Measurements from ENCODE around the gene PPFIBP2.

The PPFIBP2 gene

GRCh38 chr11:7651700-7652099 lies 137.9 kb downstream of the PPFIBP2 start:
- no peak overlapping the region for H2BK5ac ChIP-seq (ENCODE audit: low read length)
- H3K23ac ChIP-seq (ENCODE audit: low read depth, low read length, poor library complexity) = no peak overlapping the region
- H2BK120ac ChIP-seq (ENCODE audit: low read depth, low read length) = no peak overlapping the region
- no peak overlapping the region for H3K27ac ChIP-seq (replicated peaks; ENCODE audit: low read length)
- no peaks in the 10 kb centered on the region for H3K4me1 ChIP-seq (ENCODE audit: control insufficient read depth in 2 of 2, insufficient read depth in 1 of 2, low read depth in 1 of 2, low read length in 2 of 2)
- H2BK12ac ChIP-seq (ENCODE audit: low read length) = no peak overlapping the region
- no peak overlapping the region for H3K9ac ChIP-seq (ENCODE audit: low read depth, low read length, poor library complexity)
- no peaks in the 10 kb centered on the region for H3K9me3 ChIP-seq (replicated peaks in 1 of 2; ENCODE audit: control insufficient read depth in 2 of 2, insufficient read depth in 1 of 2, low read depth in 1 of 2, low read length in 2 of 2)
- H3K36me3 ChIP-seq (replicated peaks in 1 of 2; ENCODE audit: control insufficient read depth in 2 of 2, insufficient read depth in 2 of 2, low read length in 2 of 2) = peaks cover 0 to 3% of the 10 kb centered on the region in 2 donors
- H3K18ac ChIP-seq (ENCODE audit: low read length) = peak overlapping the region; percentile 4
- H4K91ac ChIP-seq (ENCODE audit: low read depth, low read length, poor library complexity) = no peak overlapping the region
- H2AK5ac ChIP-seq (ENCODE audit: low read depth, low read length) = no peak overlapping the region
- no peak overlapping the region for H3K4me3 ChIP-seq (ENCODE audit: low read length in 2 of 2)
- H3K14ac ChIP-seq (ENCODE audit: low read length) = no peak overlapping the region
- no peak overlapping the region for H2AFZ ChIP-seq (ENCODE audit: low read length)
- H2BK15ac ChIP-seq (ENCODE audit: low read length) = no peak overlapping the region
- no peaks in the 10 kb centered on the region for H3K79me1 ChIP-seq (ENCODE audit: low read depth, low read length)
- no peak overlapping the region for H4K8ac ChIP-seq (ENCODE audit: low read depth, low read length)
- no peak overlapping the region for H3K4me2 ChIP-seq (ENCODE audit: insufficient read depth, low read length, poor library complexity, severe bottlenecking)
- no peak overlapping the region for H3K4ac ChIP-seq (ENCODE audit: low read length)
- no peaks in the 10 kb centered on the region for H3K27me3 ChIP-seq (ENCODE audit: control insufficient read depth in 3 of 3, insufficient read depth in 3 of 3, low read depth in 1 of 3, low read length in 3 of 3)
- DNase-seq (ENCODE audit: low spot score) = no peak
- WGBS, 2 donors (ENCODE audit: extremely low coverage in 2 of 2, insufficient read length in 2 of 2, insufficient replicate concordance in 1 of 2) = no CpG with 5 or more reads among the region's 9 CpGs

DNA sequence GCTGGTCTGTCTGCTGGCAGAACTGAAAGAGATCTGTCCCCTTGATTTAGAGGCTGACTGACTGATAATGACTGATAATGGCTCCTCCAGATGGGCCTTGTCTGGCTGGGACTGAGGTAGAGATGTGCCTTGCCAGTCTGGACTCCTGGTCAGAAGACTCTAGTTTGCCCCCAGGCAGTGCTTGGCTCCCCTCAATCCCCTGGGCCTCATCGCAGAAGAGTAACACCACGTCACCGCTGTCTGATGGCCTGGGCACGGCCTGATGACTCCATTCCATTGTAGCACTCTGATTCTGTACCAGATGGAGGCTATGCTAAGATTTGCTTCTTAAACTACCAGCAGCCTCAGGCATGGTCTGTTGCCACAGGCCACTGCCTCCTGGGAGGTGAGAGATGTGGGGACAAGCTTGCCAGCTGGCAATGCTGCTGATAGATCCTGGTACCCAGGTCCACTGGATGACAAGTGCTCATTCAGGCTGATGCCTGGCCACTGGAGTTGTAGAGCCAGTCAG lies 140.5 kb downstream of the PPFIBP2 start:
- no peak for DNase-seq (ENCODE audit: low spot score)
- Histone ChIP-seq H2AFZ (ENCODE audit: low read length) (no peak overlapping the region), H2BK5ac (ENCODE audit: low read length) (no peak overlapping the region), H2BK15ac (ENCODE audit: low read length) (no peak overlapping the region), H3K23ac (ENCODE audit: low read depth, low read length, poor library complexity) (no peak overlapping the region), H3K27me3 (ENCODE audit: control insufficient read depth in 3 of 3, insufficient read depth in 3 of 3, low read depth in 1 of 3, low read length in 3 of 3) (no peaks in the 10 kb centered on the region), H3K4me2 (ENCODE audit: insufficient read depth, low read length, poor library complexity, severe bottlenecking) (no peak overlapping the region), H2BK120ac (ENCODE audit: low read depth, low read length) (no peak overlapping the region), H3K36me3 (replicated peaks in 1 of 2; ENCODE audit: control insufficient read depth in 2 of 2, insufficient read depth in 2 of 2, low read length in 2 of 2) (peaks cover 0 to 3% of the 10 kb centered on the region in 2 donors), H3K4me3 (ENCODE audit: low read length in 2 of 2) (no peak overlapping the region), H4K91ac (ENCODE audit: low read depth, low read length, poor library complexity) (no peak overlapping the region), H3K9ac (ENCODE audit: low read depth, low read length, poor library complexity) (no peak overlapping the region), H3K27ac (replicated peaks; ENCODE audit: low read length) (no peak overlapping the region), H3K4me1 (ENCODE audit: control insufficient read depth in 2 of 2, insufficient read depth in 1 of 2, low read depth in 1 of 2, low read length in 2 of 2) (no peaks in the 10 kb centered on the region), H3K9me3 (replicated peaks in 1 of 2; ENCODE audit: control insufficient read depth in 2 of 2, insufficient read depth in 1 of 2, low read depth in 1 of 2, low read length in 2 of 2) (peaks cover 0 to 2% of the 10 kb centered on the region in 2 donors), H3K18ac (ENCODE audit: low read length) (no peak overlapping the region), H4K8ac (ENCODE audit: low read depth, low read length) (no peak overlapping the region), H2BK12ac (ENCODE audit: low read length) (no peak overlapping the region), H3K79me1 (ENCODE audit: low read depth, low read length) (no peaks in the 10 kb centered on the region), H3K4ac (ENCODE audit: low read length) (no peak overlapping the region), H2AK5ac (ENCODE audit: low read depth, low read length) (no peak overlapping the region), H3K14ac (ENCODE audit: low read length) (no peak overlapping the region)
- no CpG with 5 or more reads among the region's 4 CpGs for WGBS, 2 donors (ENCODE audit: extremely low coverage in 2 of 2, insufficient read length in 2 of 2, insufficient replicate concordance in 1 of 2)

GRCh38 chr11:7655253-7656217 lies 141.7 kb downstream of the PPFIBP2 start:
- Histone ChIP-seq H3K4me3 (ENCODE audit: low read length in 2 of 2) (no peak overlapping the region), H3K18ac (ENCODE audit: low read length) (peak overlapping the region; percentile 51), H2AFZ (ENCODE audit: low read length) (no peak overlapping the region), H4K8ac (ENCODE audit: low read depth, low read length) (no peak overlapping the region), H3K4ac (ENCODE audit: low read length) (no peak overlapping the region), H3K9me3 (replicated peaks in 1 of 2; ENCODE audit: control insufficient read depth in 2 of 2, insufficient read depth in 1 of 2, low read depth in 1 of 2, low read length in 2 of 2) (peaks cover 0 to 2% of the 10 kb centered on the region in 2 donors), H2BK15ac (ENCODE audit: low read length) (no peak overlapping the region), H3K27ac (replicated peaks; ENCODE audit: low read length) (no peak overlapping the region), H2BK12ac (ENCODE audit: low read length) (no peak overlapping the region), H3K27me3 (ENCODE audit: control insufficient read depth in 3 of 3, insufficient read depth in 3 of 3, low read depth in 1 of 3, low read length in 3 of 3) (no peaks in the 10 kb centered on the region), H3K4me2 (ENCODE audit: insufficient read depth, low read length, poor library complexity, severe bottlenecking) (no peak overlapping the region), H3K36me3 (replicated peaks in 1 of 2; ENCODE audit: control insufficient read depth in 2 of 2, insufficient read depth in 2 of 2, low read length in 2 of 2) (no peaks in the 10 kb centered on the region), H4K91ac (ENCODE audit: low read depth, low read length, poor library complexity) (no peak overlapping the region), H3K79me1 (ENCODE audit: low read depth, low read length) (no peaks in the 10 kb centered on the region), H3K14ac (ENCODE audit: low read length) (no peak overlapping the region), H2AK5ac (ENCODE audit: low read depth, low read length) (no peak overlapping the region), H2BK120ac (ENCODE audit: low read depth, low read length) (no peak overlapping the region), H3K4me1 (ENCODE audit: control insufficient read depth in 2 of 2, insufficient read depth in 1 of 2, low read depth in 1 of 2, low read length in 2 of 2) (no peaks in the 10 kb centered on the region), H2BK5ac (ENCODE audit: low read length) (no peak overlapping the region), H3K9ac (ENCODE audit: low read depth, low read length, poor library complexity) (no peak overlapping the region), H3K23ac (ENCODE audit: low read depth, low read length, poor library complexity) (no peak overlapping the region)
- no peak for DNase-seq (ENCODE audit: low spot score)
- WGBS, 2 donors (ENCODE audit: extremely low coverage in 2 of 2, insufficient read length in 2 of 2, insufficient replicate concordance in 1 of 2) = no CpG with 5 or more reads among the region's 14 CpGs

DNA sequence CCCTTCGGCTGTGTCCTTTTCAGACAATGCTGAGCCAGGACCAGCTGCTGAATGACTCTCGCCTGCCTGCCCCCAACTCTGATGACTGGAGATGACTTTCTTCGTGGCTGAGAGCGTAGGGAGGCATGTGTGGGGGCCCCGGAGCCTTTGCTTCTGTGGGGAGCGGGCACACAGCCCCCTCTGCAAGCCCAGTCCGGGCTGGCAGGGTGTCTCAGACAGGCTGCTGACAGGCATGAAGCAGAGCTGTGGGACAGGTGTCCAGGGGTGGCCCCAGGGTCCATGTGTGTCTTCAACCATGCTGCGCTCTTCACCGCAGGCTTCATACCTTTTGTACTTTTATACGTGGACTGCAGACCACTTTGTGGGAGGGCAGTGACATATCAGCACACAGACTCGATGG lies 142.9 kb downstream of the PPFIBP2 start:
- H2BK15ac ChIP-seq (ENCODE audit: low read length) = no peak overlapping the region
- H3K18ac ChIP-seq (ENCODE audit: low read length) = peak overlapping the region; percentile 60
- no peak overlapping the region for H2BK12ac ChIP-seq (ENCODE audit: low read length)
- no peak overlapping the region for H4K8ac ChIP-seq (ENCODE audit: low read depth, low read length)
- H3K79me1 ChIP-seq (ENCODE audit: low read depth, low read length) = no peaks in the 10 kb centered on the region
- no peaks in the 10 kb centered on the region for H3K36me3 ChIP-seq (replicated peaks in 1 of 2; ENCODE audit: control insufficient read depth in 2 of 2, insufficient read depth in 2 of 2, low read length in 2 of 2)
- peak overlapping the region; percentile 23 for H2AFZ ChIP-seq (ENCODE audit: low read length)
- no peak overlapping the region for H3K27ac ChIP-seq (replicated peaks; ENCODE audit: low read length)
- H3K4me1 ChIP-seq (ENCODE audit: control insufficient read depth in 2 of 2, insufficient read depth in 1 of 2, low read depth in 1 of 2, low read length in 2 of 2) = no peaks in the 10 kb centered on the region
- H3K14ac ChIP-seq (ENCODE audit: low read length) = no peak overlapping the region
- H2BK120ac ChIP-seq (ENCODE audit: low read depth, low read length) = no peak overlapping the region
- no peak overlapping the region for H3K4me3 ChIP-seq (ENCODE audit: low read length in 2 of 2)
- no peaks in the 10 kb centered on the region for H3K27me3 ChIP-seq (ENCODE audit: control insufficient read depth in 3 of 3, insufficient read depth in 3 of 3, low read depth in 1 of 3, low read length in 3 of 3)
- no peak overlapping the region for H2BK5ac ChIP-seq (ENCODE audit: low read length)
- H3K4ac ChIP-seq (ENCODE audit: low read length) = no peak overlapping the region
- H3K9ac ChIP-seq (ENCODE audit: low read depth, low read length, poor library complexity) = no peak overlapping the region
- peak overlapping the region; percentile 11 for H2AK5ac ChIP-seq (ENCODE audit: low read depth, low read length)
- H3K4me2 ChIP-seq (ENCODE audit: insufficient read depth, low read length, poor library complexity, severe bottlenecking) = no peak overlapping the region
- no peak overlapping the region for H4K91ac ChIP-seq (ENCODE audit: low read depth, low read length, poor library complexity)
- WGBS, 2 donors (ENCODE audit: extremely low coverage in 2 of 2, insufficient read length in 2 of 2, insufficient replicate concordance in 1 of 2) = no CpG with 5 or more reads among the region's 11 CpGs
- H3K23ac ChIP-seq (ENCODE audit: low read depth, low read length, poor library complexity) = no peak overlapping the region
- DNase-seq (ENCODE audit: low spot score) = no peak
- peaks cover 0 to 2% of the 10 kb centered on the region in 2 donors for H3K9me3 ChIP-seq (replicated peaks in 1 of 2; ENCODE audit: control insufficient read depth in 2 of 2, insufficient read depth in 1 of 2, low read depth in 1 of 2, low read length in 2 of 2)

All from neuronal stem cell (in vitro differentiated cells).